ENCODE data around the gene BAD.

DNA sequence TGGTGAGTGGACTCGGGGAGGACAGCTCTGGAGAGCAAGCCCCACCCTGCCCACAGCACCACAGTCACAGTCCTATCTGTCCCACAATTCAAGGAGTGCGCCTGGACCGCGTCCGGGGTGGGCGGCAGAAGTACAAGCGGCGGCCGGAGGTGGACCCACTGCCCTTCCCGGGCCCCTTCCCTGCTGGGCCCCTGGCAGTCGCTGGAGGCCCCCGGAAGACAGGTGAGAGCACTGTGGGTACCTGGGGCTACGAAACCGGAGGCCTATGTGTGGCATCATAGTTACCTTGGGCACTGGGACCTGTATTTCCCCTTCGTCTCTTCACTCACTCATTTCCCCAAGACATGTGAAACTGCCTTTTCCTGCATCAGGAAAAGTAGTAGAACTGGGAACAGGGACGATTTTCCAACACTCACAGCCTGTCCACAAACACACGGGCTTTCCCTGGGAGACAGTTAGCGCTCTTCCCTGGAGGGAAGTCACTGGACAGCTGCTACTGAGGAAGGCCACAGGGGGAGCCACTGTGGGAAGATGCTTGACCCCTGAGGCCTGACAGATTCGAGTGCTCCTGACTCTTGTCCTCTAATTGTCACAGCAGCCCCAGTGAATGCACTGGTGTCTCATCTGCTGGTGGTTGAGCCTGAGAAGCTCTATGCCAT lies 29.8 kb upstream of the BAD start:
- TF ChIP-seq NR2C2 (CRISPR knock-in tag; IDR thresholded peaks at IDR 0.05) (no peak), CTCF (IDR thresholded peaks at IDR 0.05) (no peak; the same call in 1 of the 2 replicates), NFYB (CRISPR knock-in tag; conservative IDR thresholded peaks at IDR 0.05; ENCODE audit: low read depth) (no peak)
